HepG2 (cell line): ENCODE data around the gene PEPD. TPM values are rescaled to one million over a fixed set of nuclear protein-coding genes. Genes with fewer than 3 reads are reported as not detected.

Experiments
- EP300 ChIP-seq, 3 experiments: sonication (generic) in 1 of 3; formaldehyde crosslinking in 1 of 3; IDR thresholded peaks; 2 replicates each; pipeline versions ENCODE4 v1.5.1 to v1.6.1; 2011 to 2020; ENCODE audit warnings: low read depth in 2 of 3, low read length in 2 of 3, borderline replicate concordance in 1 of 3, improper control_type of control experiment in 1 of 3, mild to moderate bottlenecking in 1 of 3, missing genetic modification reagents in 1 of 3, moderate library complexity in 1 of 3
- NFKBIZ ChIP-seq: IDR thresholded peaks from 2 replicates; pipeline ENCODE4 v1.6.1; 2018; ENCODE audit warnings: missing genetic modification reagents, missing compliant biosample characterization
- SIN3B ChIP-seq: fragments of 150-350 bp; IDR thresholded peaks from 2 replicates; pipeline ENCODE4 v1.6.1; 2014; ENCODE audit warnings: low read length
- ZFP1 ChIP-seq: IDR thresholded peaks from 2 replicates; pipeline ENCODE4 v1.6.1; 2016
- ZNF143 ChIP-seq: sonication (generic); formaldehyde crosslinking; IDR thresholded peaks from 2 replicates; pipeline ENCODE4 v1.4.0; 2020; ENCODE audit warnings: missing genetic modification reagents
- polyA plus RNA-seq, 8 experiments: library from polyadenylated mRNA; depleted of rRNA in 3 of 8; stranded (reverse) in 7 of 8; unstranded in 1 of 8; fragments of >200 nt; fragmentation: Illumina TruSeq in 4 of 8; extraction: Trizol in 4 of 8; gene quantifications; 2 replicates each; pipeline versions ENCODE4 v1.2.1 to v1.2.3, GENCODE V29; 2011 to 2016; ENCODE audit warnings: low read depth in 4 of 8, missing spikeins in 1 of 8, mixed read lengths in 1 of 8; ENCODE audit not compliant: insufficient read depth in 1 of 8
- total RNA-seq, 5 experiments: library from RNA; depleted of rRNA; stranded (reverse); fragments of >200 nt; fragmentation: Illumina TruSeq; extraction: Trizol; gene quantifications; 2 replicates each; pipeline ENCODE4 v1.2.3, GENCODE V29; 2016; ENCODE audit warnings: low read depth in 1 of 5
- TF ChIP-seq, protein P1 (sequence below): sonication (generic); formaldehyde crosslinking; IDR thresholded peaks from 2 replicates; pipeline ENCODE4 v1.4.0; 2020; ENCODE audit warnings: mild to moderate bottlenecking, missing genetic modification reagents
- TF ChIP-seq, protein P2 (sequence below): sonication (generic); formaldehyde crosslinking; IDR thresholded peaks from 2 replicates; pipeline ENCODE4 v1.4.0; 2020; ENCODE audit warnings: missing genetic modification reagents
- TF ChIP-seq, protein P3 (sequence below): sonication (generic); formaldehyde crosslinking; IDR thresholded peaks from 2 replicates; pipeline ENCODE4 v1.9.0; 2021; ENCODE audit warnings: missing genetic modification reagents, borderline replicate concordance
- TF ChIP-seq, protein P4 (sequence below): sonication (generic); formaldehyde crosslinking; IDR thresholded peaks from 2 replicates; pipeline ENCODE4 v1.4.0; 2020; ENCODE audit warnings: missing genetic modification reagents, borderline replicate concordance

PEPD gene
- total and polyA plus RNA-seq, 2 of the 13 experiments (the other 11 are each of a cell fraction or from before 2014, with no cell fraction given) = 60.7 to 75.1 TPM

DNA sequence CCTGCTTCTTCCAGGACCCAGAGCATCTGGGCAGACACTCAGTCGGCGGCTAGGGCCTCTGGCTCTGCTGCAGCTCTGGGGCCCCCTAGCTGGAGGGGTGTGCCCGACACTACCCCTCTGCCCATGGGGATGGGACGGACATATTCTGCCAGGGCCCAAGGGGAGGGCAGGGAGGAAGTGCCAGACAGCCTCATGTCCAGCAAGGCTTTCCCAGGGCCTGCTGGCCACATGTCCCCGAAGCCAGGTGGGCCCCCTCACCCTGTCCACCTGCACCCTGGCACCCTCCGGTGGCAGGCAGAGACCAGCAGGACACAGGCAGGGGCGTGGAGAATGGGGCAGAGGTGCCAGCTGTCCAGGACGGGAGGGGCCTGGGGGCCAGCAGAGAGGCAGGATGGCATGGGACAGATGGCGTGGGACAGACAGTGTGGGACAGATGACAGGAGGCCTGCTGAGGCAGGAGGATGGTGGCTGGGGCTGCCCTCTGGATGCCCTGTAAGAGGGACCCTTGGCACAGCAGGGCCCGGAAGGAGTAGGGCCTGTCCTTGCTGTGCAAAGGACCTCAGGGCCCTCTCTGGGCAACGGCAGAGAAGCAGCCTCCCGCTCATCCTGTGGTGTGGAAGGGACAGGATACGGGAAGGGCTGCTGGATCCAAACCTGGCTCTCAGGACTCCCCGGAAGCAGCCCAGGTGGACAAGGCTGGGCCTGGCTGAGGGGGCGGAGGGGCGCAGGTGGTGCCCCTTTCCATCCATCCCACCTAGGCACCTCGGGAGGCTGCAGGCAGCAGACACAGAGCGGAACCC, 119.0 kb downstream of the PEPD start (continued):
- TF ChIP-seq, protein P1, sequence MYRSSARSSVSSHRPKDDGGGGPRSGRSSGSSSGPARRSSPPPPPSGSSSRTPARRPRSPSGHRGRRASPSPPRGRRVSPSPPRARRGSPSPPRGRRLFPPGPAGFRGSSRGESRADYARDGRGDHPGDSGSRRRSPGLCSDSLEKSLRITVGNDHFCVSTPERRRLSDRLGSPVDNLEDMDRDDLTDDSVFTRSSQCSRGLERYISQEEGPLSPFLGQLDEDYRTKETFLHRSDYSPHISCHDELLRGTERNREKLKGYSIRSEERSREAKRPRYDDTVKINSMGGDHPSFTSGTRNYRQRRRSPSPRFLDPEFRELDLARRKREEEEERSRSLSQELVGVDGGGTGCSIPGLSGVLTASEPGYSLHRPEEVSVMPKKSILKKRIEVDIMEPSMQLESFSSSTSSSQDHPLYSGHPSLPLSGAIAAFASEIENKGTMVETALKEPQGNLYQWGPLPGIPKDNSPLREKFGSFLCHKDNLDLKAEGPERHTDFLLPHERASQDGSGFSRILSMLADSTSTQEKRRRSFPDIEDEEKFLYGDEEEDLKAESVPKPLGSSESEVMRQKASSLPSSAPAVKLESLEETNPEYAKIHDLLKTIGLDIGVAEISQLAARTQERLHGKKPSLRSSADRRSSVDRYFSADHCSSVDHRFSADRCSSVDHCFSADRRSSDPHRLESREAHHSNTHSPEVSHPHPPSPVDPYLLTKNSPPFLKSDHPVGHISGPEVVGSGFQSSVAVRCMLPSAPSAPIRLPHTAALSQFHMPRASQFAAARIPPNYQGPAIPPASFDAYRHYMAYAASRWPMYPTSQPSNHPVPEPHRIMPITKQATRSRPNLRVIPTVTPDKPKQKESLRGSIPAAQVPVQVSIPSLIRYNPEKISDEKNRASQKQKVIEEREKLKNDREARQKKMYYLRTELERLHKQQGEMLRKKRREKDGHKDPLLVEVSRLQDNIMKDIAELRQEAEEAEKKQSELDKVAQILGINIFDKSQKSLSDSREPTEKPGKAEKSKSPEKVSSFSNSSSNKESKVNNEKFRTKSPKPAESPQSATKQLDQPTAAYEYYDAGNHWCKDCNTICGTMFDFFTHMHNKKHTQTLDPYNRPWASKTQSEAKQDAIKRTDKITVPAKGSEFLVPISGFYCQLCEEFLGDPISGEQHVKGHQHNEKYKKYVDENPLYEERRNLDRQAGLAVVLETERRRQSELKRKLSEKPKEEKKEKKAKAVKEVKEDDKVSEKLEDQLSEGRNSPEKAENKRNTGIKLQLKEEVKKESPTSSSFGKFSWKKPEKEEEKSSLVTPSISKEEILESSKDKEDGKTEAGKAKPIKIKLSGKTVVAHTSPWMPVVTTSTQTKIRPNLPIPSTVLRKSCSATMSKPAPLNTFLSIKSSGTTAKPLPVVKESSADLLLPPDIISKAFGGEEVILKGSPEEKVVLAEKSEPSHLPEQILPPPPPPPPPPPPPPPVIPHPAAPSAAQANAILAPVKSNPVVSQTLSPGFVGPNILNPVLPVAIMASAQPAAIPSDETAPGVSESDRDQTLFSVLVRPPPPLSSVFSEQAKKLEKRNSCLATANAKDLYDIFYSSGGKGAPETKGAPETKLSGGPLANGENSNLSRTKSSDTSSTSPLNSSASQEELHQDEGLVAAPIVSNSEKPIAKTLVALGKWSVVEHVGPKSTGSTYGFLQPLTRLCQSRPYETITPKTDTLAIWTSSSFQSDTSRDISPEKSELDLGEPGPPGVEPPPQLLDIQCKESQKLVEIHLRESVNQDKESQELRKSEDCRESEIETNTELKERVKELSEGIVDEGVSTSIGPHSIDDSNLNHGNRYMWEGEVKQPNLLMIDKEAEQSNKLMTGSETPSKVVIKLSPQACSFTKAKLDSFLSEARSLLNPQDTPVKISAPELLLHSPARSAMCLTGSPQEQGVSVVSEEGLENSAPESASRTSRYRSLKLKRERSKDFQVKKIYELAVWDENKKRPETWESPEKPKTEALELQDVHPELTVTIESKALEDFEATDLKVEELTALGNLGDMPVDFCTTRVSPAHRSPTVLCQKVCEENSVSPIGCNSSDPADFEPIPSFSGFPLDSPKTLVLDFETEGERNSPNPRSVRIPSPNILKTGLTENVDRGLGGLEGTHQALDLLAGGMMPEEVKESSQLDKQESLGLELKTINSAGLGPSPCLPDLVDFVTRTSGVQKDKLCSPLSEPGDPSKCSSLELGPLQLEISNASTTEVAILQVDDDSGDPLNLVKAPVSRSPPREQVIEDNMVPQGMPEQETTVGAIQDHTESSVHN = 0 out of 2 replicates have a peak, but pooled peaks have one; percentile 57
- TF ChIP-seq NFKBIZ (CRISPR knock-in tag) (no peak), EP300 (IDR thresholded peaks at IDR 0.05; ENCODE audit: low read depth in 2 of 2, low read length in 2 of 2) (no peak), EP300 (CRISPR knock-in tag; IDR thresholded peaks at IDR 0.05; ENCODE audit: borderline replicate concordance) (no peak), ZNF143 (CRISPR knock-in tag) (peak; percentile 29; the same call in 1 of the 2 replicates), ZFP1 (CRISPR knock-in tag) (no peak), SIN3B (no peak)
- TF ChIP-seq, protein P2, sequence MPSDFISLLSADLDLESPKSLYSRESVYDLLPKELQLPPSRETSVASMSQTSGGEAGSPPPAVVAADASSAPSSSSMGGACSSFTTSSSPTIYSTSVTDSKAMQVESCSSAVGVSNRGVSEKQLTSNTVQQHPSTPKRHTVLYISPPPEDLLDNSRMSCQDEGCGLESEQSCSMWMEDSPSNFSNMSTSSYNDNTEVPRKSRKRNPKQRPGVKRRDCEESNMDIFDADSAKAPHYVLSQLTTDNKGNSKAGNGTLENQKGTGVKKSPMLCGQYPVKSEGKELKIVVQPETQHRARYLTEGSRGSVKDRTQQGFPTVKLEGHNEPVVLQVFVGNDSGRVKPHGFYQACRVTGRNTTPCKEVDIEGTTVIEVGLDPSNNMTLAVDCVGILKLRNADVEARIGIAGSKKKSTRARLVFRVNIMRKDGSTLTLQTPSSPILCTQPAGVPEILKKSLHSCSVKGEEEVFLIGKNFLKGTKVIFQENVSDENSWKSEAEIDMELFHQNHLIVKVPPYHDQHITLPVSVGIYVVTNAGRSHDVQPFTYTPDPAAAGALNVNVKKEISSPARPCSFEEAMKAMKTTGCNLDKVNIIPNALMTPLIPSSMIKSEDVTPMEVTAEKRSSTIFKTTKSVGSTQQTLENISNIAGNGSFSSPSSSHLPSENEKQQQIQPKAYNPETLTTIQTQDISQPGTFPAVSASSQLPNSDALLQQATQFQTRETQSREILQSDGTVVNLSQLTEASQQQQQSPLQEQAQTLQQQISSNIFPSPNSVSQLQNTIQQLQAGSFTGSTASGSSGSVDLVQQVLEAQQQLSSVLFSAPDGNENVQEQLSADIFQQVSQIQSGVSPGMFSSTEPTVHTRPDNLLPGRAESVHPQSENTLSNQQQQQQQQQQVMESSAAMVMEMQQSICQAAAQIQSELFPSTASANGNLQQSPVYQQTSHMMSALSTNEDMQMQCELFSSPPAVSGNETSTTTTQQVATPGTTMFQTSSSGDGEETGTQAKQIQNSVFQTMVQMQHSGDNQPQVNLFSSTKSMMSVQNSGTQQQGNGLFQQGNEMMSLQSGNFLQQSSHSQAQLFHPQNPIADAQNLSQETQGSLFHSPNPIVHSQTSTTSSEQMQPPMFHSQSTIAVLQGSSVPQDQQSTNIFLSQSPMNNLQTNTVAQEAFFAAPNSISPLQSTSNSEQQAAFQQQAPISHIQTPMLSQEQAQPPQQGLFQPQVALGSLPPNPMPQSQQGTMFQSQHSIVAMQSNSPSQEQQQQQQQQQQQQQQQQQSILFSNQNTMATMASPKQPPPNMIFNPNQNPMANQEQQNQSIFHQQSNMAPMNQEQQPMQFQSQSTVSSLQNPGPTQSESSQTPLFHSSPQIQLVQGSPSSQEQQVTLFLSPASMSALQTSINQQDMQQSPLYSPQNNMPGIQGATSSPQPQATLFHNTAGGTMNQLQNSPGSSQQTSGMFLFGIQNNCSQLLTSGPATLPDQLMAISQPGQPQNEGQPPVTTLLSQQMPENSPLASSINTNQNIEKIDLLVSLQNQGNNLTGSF = no peak
- TF ChIP-seq, protein P3, sequence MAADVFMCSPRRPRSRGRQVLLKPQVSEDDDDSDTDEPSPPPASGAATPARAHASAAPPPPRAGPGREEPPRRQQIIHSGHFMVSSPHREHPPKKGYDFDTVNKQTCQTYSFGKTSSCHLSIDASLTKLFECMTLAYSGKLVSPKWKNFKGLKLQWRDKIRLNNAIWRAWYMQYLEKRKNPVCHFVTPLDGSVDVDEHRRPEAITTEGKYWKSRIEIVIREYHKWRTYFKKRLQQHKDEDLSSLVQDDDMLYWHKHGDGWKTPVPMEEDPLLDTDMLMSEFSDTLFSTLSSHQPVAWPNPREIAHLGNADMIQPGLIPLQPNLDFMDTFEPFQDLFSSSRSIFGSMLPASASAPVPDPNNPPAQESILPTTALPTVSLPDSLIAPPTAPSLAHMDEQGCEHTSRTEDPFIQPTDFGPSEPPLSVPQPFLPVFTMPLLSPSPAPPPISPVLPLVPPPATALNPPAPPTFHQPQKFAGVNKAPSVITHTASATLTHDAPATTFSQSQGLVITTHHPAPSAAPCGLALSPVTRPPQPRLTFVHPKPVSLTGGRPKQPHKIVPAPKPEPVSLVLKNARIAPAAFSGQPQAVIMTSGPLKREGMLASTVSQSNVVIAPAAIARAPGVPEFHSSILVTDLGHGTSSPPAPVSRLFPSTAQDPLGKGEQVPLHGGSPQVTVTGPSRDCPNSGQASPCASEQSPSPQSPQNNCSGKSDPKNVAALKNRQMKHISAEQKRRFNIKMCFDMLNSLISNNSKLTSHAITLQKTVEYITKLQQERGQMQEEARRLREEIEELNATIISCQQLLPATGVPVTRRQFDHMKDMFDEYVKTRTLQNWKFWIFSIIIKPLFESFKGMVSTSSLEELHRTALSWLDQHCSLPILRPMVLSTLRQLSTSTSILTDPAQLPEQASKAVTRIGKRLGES = no peak
- TF ChIP-seq, protein P4, sequence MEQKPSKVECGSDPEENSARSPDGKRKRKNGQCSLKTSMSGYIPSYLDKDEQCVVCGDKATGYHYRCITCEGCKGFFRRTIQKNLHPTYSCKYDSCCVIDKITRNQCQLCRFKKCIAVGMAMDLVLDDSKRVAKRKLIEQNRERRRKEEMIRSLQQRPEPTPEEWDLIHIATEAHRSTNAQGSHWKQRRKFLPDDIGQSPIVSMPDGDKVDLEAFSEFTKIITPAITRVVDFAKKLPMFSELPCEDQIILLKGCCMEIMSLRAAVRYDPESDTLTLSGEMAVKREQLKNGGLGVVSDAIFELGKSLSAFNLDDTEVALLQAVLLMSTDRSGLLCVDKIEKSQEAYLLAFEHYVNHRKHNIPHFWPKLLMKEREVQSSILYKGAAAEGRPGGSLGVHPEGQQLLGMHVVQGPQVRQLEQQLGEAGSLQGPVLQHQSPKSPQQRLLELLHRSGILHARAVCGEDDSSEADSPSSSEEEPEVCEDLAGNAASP (CRISPR knock-in tag) = no peak
